ENCODE measurements around the gene ABCC4. TPM values are rescaled to one million over a fixed set of nuclear protein-coding genes. Genes with fewer than 3 reads are reported as not detected.

Gene ABCC4
- total RNA-seq, 1 experiment from 2014 or later: 26.3 TPM

DNA sequence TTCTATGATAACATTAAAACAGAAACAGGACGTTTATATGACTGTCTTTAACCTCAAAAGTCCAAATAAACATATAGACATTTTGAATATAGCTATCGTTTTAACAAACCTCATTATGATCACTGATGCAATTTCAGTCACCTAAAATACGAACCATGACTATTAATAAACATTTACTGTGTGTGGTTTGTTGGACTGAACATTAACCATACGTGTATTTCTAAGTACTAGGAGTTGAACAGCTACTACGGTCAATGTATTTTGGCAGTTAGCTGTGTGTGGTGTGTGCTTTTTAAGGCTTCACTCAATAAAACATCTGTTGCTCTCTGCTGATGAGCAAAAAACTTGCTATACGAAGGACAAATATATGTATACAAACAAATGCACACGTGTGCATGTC is 281.4 kb downstream of the ABCC4 start:
- TF ChIP-seq POLR2AphosphoS5 (IDR thresholded peaks at IDR 0.05; ENCODE audit: low read depth, low read length): no peak
- Histone ChIP-seq H3K27ac (ENCODE audit: low read depth, low read length) (no peak overlapping the region), H3K79me2 (ENCODE audit: insufficient read depth, low read length) (no peaks in the 10 kb centered on the region), H2AFZ (ENCODE audit: low read depth, low read length, poor library complexity, severe bottlenecking) (no peak overlapping the region), H3K4me1 (ENCODE audit: control insufficient read depth in 1 of 2, insufficient read depth in 2 of 2, low read length in 2 of 2) (no peaks in the 10 kb centered on the region), H3K4me2 (ENCODE audit: low read length) (no peak overlapping the region), H3K4me3 (replicated peaks in 1 of 2; ENCODE audit: low read depth in 1 of 2, low read length in 2 of 2) (no peak overlapping the region), H3K36me3 (ENCODE audit: control insufficient read depth in 1 of 2, insufficient read depth in 2 of 2, low read length in 2 of 2) (peaks cover 0 to 4% of the 10 kb centered on the region in 2 experiments; a peak in 1 of 4 replicates), H3K9me3 (ENCODE audit: control insufficient read depth in 1 of 2, insufficient read depth in 1 of 2, low read depth in 1 of 2, low read length in 2 of 2) (no peaks in the 10 kb centered on the region), H4K20me1 (ENCODE audit: insufficient read depth) (no peaks in the 10 kb centered on the region), H3K9me2 (ENCODE audit: insufficient read depth) (no peaks in the 10 kb centered on the region), H3K9ac (ENCODE audit: low read length) (no peak overlapping the region), H3K27me3 (ENCODE audit: insufficient read depth, low read length) (no peaks in the 10 kb centered on the region)
- ChIA-PET CTCF (no interaction called here), RAD21 (ENCODE audit: low non-redundant PET in 1 of 2, low total read pairs in 2 of 2, uncharacterized antibody in 2 of 2, unreplicated experiment in 2 of 2) (no interaction called here), POLR2A (no interaction called here)
- no TSS peak for BruUV-seq (replicated peaks)
- no peak for ATAC-seq
- intact Hi-C loops (cut with micrococcal nuclease): no loop called here
- no peak for DNase-seq (ENCODE audit: low read depth, low spot score)

DNA sequence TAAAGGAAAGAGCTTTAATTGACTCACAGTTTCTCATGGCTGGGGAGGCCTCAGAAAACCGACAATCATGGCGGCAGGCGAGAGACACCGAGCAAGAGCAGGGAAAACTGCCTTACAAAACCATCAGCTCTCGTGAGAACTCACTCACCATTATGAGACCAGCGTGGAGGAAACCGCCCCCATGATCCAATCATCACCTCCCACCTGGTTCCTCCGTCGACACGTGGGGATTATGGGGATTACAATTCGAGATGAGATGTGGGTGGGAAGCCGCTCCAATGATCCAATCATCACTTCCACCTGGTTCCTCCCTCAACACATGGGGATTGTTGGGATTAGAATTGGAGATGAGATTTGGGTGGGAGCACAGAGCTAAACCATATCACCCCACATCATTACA is 293.9 kb downstream of the ABCC4 start:
- Histone ChIP-seq H3K9me2 (ENCODE audit: insufficient read depth) (no peaks in the 10 kb centered on the region), H4K20me1 (ENCODE audit: insufficient read depth) (no peaks in the 10 kb centered on the region), H3K4me2 (ENCODE audit: low read length) (no peak overlapping the region), H3K27me3 (ENCODE audit: insufficient read depth, low read length) (no peaks in the 10 kb centered on the region), H3K9me3 (ENCODE audit: control insufficient read depth in 1 of 2, insufficient read depth in 1 of 2, low read depth in 1 of 2, low read length in 2 of 2) (no peaks in the 10 kb centered on the region), H3K4me1 (ENCODE audit: control insufficient read depth in 1 of 2, insufficient read depth in 2 of 2, low read length in 2 of 2) (no peaks in the 10 kb centered on the region), H3K4me3 (replicated peaks in 1 of 2; ENCODE audit: low read depth in 1 of 2, low read length in 2 of 2) (no peak overlapping the region), H2AFZ (ENCODE audit: low read depth, low read length, poor library complexity, severe bottlenecking) (no peak overlapping the region), H3K27ac (ENCODE audit: low read depth, low read length) (no peak overlapping the region), H3K79me2 (ENCODE audit: insufficient read depth, low read length) (no peaks in the 10 kb centered on the region), H3K36me3 (ENCODE audit: control insufficient read depth in 1 of 2, insufficient read depth in 2 of 2, low read length in 2 of 2) (no peaks in the 10 kb centered on the region), H3K9ac (ENCODE audit: low read length) (no peak overlapping the region)
- TF ChIP-seq ELF1 (IDR thresholded peaks at IDR 0.05; ENCODE audit: borderline replicate concordance, low read depth) (no peak), CEBPB (IDR thresholded peaks at IDR 0.05; ENCODE audit: low read depth) (no peak), SRF (IDR thresholded peaks at IDR 0.05; ENCODE audit: low read depth) (no peak)
- ChIA-PET CTCF (no interaction called here), RAD21 (ENCODE audit: low non-redundant PET in 1 of 2, low total read pairs in 2 of 2, uncharacterized antibody in 2 of 2, unreplicated experiment in 2 of 2) (no interaction called here), POLR2A (no interaction called here)
- no peak for DNase-seq (ENCODE audit: low read depth, low spot score)
- no peak for ATAC-seq
- no TSS peak for BruUV-seq (replicated peaks)
- intact Hi-C loops (cut with micrococcal nuclease): no loop called here

DNA sequence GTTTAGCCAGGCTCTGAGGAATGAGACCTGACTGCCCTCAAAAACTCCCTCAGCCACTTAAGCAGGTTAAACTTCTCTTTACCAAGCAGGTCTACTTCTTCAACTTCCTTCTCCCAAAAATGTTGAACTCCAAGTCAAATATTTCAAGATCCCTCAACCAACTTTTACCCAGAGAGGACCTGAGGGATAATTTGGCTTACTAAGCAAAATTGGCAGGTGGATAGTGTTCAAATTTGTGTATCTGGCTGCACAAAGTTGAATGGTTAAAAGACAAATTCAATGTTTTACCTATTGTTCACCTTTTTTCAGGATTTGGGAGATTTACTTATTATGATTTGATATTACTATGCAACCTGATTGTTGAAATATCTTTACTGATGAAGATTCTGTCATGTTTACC is 296.0 kb downstream of the ABCC4 start:
- POLR2A ChIA-PET: no interaction called here

More for the DNA sequence above, 296.0 kb downstream of the ABCC4 start:
- ATAC-seq: no peak
- Histone ChIP-seq H3K27ac (ENCODE audit: low read depth, low read length) (no peak overlapping the region), H3K4me1 (ENCODE audit: control insufficient read depth in 1 of 2, insufficient read depth in 2 of 2, low read length in 2 of 2) (no peaks in the 10 kb centered on the region), H3K27me3 (ENCODE audit: insufficient read depth, low read length) (no peaks in the 10 kb centered on the region), H3K4me3 (replicated peaks in 1 of 2; ENCODE audit: low read depth in 1 of 2, low read length in 2 of 2) (no peak overlapping the region), H3K79me2 (ENCODE audit: insufficient read depth, low read length) (no peaks in the 10 kb centered on the region), H3K9me2 (ENCODE audit: insufficient read depth) (no peaks in the 10 kb centered on the region), H4K20me1 (ENCODE audit: insufficient read depth) (no peaks in the 10 kb centered on the region), H2AFZ (ENCODE audit: low read depth, low read length, poor library complexity, severe bottlenecking) (no peak overlapping the region), H3K9me3 (ENCODE audit: control insufficient read depth in 1 of 2, insufficient read depth in 1 of 2, low read depth in 1 of 2, low read length in 2 of 2) (no peaks in the 10 kb centered on the region), H3K9ac (ENCODE audit: low read length) (no peak overlapping the region), H3K36me3 (ENCODE audit: control insufficient read depth in 1 of 2, insufficient read depth in 2 of 2, low read length in 2 of 2) (no peaks in the 10 kb centered on the region), H3K4me2 (ENCODE audit: low read length) (no peak overlapping the region)
- ChIA-PET RAD21 (ENCODE audit: low non-redundant PET in 1 of 2, low total read pairs in 2 of 2, uncharacterized antibody in 2 of 2, unreplicated experiment in 2 of 2) (no interaction called here), CTCF (no interaction called here)
- no peak for DNase-seq (ENCODE audit: low read depth, low spot score)
- intact Hi-C loops (cut with micrococcal nuclease): no loop called here
- BruUV-seq (replicated peaks): no TSS peak
- TF ChIP-seq POLR2AphosphoS5 (IDR thresholded peaks at IDR 0.05; ENCODE audit: low read depth, low read length) (no peak), FOSL1 (IDR thresholded peaks at IDR 0.05; ENCODE audit: low read depth) (no peak), EGR1 (IDR thresholded peaks at IDR 0.05; ENCODE audit: low read depth) (no peak), EZH2phosphoT487 (IDR thresholded peaks at IDR 0.05; ENCODE audit: borderline replicate concordance) (no peak), JUND (IDR thresholded peaks at IDR 0.05) (no peak), SP1 (IDR thresholded peaks at IDR 0.05; ENCODE audit: low read depth) (no peak)
- TF ChIP-seq, protein P1, sequence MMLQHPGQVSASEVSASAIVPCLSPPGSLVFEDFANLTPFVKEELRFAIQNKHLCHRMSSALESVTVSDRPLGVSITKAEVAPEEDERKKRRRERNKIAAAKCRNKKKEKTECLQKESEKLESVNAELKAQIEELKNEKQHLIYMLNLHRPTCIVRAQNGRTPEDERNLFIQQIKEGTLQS (IDR thresholded peaks at IDR 0.05): no peak
- TF ChIP-seq, protein P2, sequence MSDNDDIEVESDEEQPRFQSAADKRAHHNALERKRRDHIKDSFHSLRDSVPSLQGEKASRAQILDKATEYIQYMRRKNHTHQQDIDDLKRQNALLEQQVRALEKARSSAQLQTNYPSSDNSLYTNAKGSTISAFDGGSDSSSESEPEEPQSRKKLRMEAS (IDR thresholded peaks at IDR 0.05): no peak
- TF ChIP-seq, protein P3, sequence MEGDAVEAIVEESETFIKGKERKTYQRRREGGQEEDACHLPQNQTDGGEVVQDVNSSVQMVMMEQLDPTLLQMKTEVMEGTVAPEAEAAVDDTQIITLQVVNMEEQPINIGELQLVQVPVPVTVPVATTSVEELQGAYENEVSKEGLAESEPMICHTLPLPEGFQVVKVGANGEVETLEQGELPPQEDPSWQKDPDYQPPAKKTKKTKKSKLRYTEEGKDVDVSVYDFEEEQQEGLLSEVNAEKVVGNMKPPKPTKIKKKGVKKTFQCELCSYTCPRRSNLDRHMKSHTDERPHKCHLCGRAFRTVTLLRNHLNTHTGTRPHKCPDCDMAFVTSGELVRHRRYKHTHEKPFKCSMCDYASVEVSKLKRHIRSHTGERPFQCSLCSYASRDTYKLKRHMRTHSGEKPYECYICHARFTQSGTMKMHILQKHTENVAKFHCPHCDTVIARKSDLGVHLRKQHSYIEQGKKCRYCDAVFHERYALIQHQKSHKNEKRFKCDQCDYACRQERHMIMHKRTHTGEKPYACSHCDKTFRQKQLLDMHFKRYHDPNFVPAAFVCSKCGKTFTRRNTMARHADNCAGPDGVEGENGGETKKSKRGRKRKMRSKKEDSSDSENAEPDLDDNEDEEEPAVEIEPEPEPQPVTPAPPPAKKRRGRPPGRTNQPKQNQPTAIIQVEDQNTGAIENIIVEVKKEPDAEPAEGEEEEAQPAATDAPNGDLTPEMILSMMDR (IDR thresholded peaks at IDR 0.05 in 2 of 3, conservative IDR thresholded peaks at IDR 0.05 in 1 of 3; ENCODE audit: borderline replicate concordance in 1 of 3, insufficient read depth in 1 of 3, low read depth in 2 of 3, low read length in 2 of 3): no peak
